ENCODE measurements around the gene TMEM238. TPM values are rescaled to one million over a fixed set of nuclear protein-coding genes. Genes with fewer than 3 reads are reported as not detected.

Gene TMEM238
- total and polyA plus RNA-seq, 2 donors (not counting 3 experiments of a cell fraction or from before 2014, with no cell fraction given), result 0.18 to 0.35 TPM

DNA sequence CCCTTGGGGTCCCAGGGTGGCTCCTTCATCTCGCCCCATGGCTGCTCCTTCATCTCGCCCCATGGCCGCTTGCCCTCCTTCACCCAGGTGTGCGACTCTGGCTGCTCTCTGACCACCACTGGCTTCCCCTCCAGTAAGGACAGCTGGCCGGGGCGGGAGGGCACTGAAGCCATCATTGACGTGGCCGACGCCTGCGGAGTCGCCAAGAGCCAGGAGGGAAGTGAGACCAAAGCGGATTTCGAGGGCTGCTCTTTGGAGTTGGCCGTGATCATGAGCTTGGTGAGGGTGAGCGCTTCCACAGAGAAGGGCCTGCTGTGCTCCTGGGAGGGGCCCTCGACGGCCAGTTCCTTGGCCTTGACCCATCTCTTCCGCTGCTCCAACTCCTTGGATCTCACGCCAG is 25.6 kb downstream of the TMEM238 start:
- no peak for TF ChIP-seq MYC (IDR thresholded peaks at IDR 0.05; ENCODE audit: low read depth, low read length)
- Histone ChIP-seq H3K27me3 (ENCODE audit: control insufficient read depth in 2 of 2, insufficient read depth in 2 of 2, low read length in 2 of 2) (peaks cover 12 to 15% of the 10 kb centered on the region in 2 experiments), H3K9me1 (replicated peaks; ENCODE audit: control insufficient read depth, extremely low read depth, insufficient read depth, low read length) (no peaks in the 10 kb centered on the region), H3K9me3 (replicated peaks; ENCODE audit: control insufficient read depth, insufficient read depth, low read length) (no peaks in the 10 kb centered on the region), H3K27ac (ENCODE audit: insufficient read depth, low read depth, low read length) (no peak overlapping the region), H3K79me2 (ENCODE audit: control insufficient read depth, insufficient read depth, low read length) (no peaks in the 10 kb centered on the region), H4K20me1 (replicated peaks; ENCODE audit: control insufficient read depth, extremely low read depth, insufficient read depth, low read length) (no peaks in the 10 kb centered on the region), H3K4me3 (replicated peaks in 1 of 3; ENCODE audit: insufficient read depth in 1 of 3, low read depth in 1 of 3, low read length in 3 of 3) (no peak overlapping the region), H3K9ac (replicated peaks; ENCODE audit: extremely low read depth, insufficient read depth, low read length) (no peak overlapping the region), H3K4me1 (ENCODE audit: control insufficient read depth, extremely low read depth, insufficient read depth, low read length) (peaks cover 3% of the 10 kb centered on the region), H3K36me3 (ENCODE audit: control insufficient read depth in 2 of 2, extremely low read depth in 1 of 2, insufficient read depth in 2 of 2, low read length in 2 of 2) (no peaks in the 10 kb centered on the region), H2AFZ (ENCODE audit: low read depth, low read length) (no peak overlapping the region), H3K4me2 (ENCODE audit: insufficient read depth, low read length) (no peak overlapping the region)
- dilution Hi-C loops (cut with MboI; ENCODE audit: extremely low pct_ligation_motif_present, low sequenced_read_pairs) (no loop called here), intact Hi-C loops (cut with micrococcal nuclease) (no loop called here)
- BruUV-seq (replicated peaks), result no TSS peak
- DNase-seq (ENCODE audit: low read depth, low spot score) (no peak), FAIRE-seq (no peak)
- ChIA-PET POLR2A (interaction anchor here (1.0 kb wide), 1 partner anchor 19 kb away, joined by 3 read pairs; the partner anchor contains the start of gene KMT5C), CTCF (interaction anchor here (1.1 kb wide), 1 partner anchor 19 kb away, joined by 3 read pairs; the partner anchor contains the start of gene KMT5C)

- intact Hi-C loops (cut with micrococcal nuclease) (no loop called here), dilution Hi-C loops (cut with MboI; ENCODE audit: extremely low pct_ligation_motif_present, low sequenced_read_pairs) (no loop called here)
- Histone ChIP-seq H3K79me2 (ENCODE audit: control insufficient read depth, insufficient read depth, low read length) (no peaks in the 10 kb centered on the region), H3K9ac (replicated peaks; ENCODE audit: extremely low read depth, insufficient read depth, low read length) (no peak overlapping the region), H3K27me3 (ENCODE audit: control insufficient read depth in 2 of 2, insufficient read depth in 2 of 2, low read length in 2 of 2) (peaks cover 26 to 31% of the 10 kb centered on the region in 2 experiments), H3K4me3 (replicated peaks in 1 of 3; ENCODE audit: insufficient read depth in 1 of 3, low read depth in 1 of 3, low read length in 3 of 3) (no peak overlapping the region), H3K4me1 (ENCODE audit: control insufficient read depth, extremely low read depth, insufficient read depth, low read length) (peaks cover 4% of the 10 kb centered on the region), H3K36me3 (ENCODE audit: control insufficient read depth in 2 of 2, extremely low read depth in 1 of 2, insufficient read depth in 2 of 2, low read length in 2 of 2) (no peaks in the 10 kb centered on the region), H3K9me1 (replicated peaks; ENCODE audit: control insufficient read depth, extremely low read depth, insufficient read depth, low read length) (no peaks in the 10 kb centered on the region), H4K20me1 (replicated peaks; ENCODE audit: control insufficient read depth, extremely low read depth, insufficient read depth, low read length) (no peaks in the 10 kb centered on the region), H2AFZ (ENCODE audit: low read depth, low read length) (no peak overlapping the region), H3K4me2 (ENCODE audit: insufficient read depth, low read length) (no peak overlapping the region), H3K27ac (ENCODE audit: insufficient read depth, low read depth, low read length) (no peak overlapping the region), H3K9me3 (replicated peaks; ENCODE audit: control insufficient read depth, insufficient read depth, low read length) (no peaks in the 10 kb centered on the region)
- no TSS peak for BruUV-seq (replicated peaks)
- no peak for TF ChIP-seq GATA2 (IDR thresholded peaks at IDR 0.05; ENCODE audit: insufficient read depth, insufficient read length, low read depth, low read length)
- no peak for TF ChIP-seq POLR2A (IDR thresholded peaks at IDR 0.05; ENCODE audit: low read depth, low read length)
- TF ChIP-seq EZH2 (IDR thresholded peaks at IDR 0.05; ENCODE audit: borderline replicate concordance, low read depth, low read length, severe bottlenecking), result peak; percentile 35
- TF ChIP-seq, protein P1, sequence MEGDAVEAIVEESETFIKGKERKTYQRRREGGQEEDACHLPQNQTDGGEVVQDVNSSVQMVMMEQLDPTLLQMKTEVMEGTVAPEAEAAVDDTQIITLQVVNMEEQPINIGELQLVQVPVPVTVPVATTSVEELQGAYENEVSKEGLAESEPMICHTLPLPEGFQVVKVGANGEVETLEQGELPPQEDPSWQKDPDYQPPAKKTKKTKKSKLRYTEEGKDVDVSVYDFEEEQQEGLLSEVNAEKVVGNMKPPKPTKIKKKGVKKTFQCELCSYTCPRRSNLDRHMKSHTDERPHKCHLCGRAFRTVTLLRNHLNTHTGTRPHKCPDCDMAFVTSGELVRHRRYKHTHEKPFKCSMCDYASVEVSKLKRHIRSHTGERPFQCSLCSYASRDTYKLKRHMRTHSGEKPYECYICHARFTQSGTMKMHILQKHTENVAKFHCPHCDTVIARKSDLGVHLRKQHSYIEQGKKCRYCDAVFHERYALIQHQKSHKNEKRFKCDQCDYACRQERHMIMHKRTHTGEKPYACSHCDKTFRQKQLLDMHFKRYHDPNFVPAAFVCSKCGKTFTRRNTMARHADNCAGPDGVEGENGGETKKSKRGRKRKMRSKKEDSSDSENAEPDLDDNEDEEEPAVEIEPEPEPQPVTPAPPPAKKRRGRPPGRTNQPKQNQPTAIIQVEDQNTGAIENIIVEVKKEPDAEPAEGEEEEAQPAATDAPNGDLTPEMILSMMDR (IDR thresholded peaks at IDR 0.05; ENCODE audit: extremely low read depth in 1 of 2, insufficient read depth in 1 of 2, low read depth in 1 of 2, low read length in 2 of 2), result no peak
- TF ChIP-seq MYC (IDR thresholded peaks at IDR 0.05; ENCODE audit: low read depth, low read length), result no peak
- no peak for TF ChIP-seq MAX (IDR thresholded peaks at IDR 0.05; ENCODE audit: insufficient read depth, insufficient read length)
- TF ChIP-seq FOS (IDR thresholded peaks at IDR 0.05; ENCODE audit: borderline replicate concordance, insufficient read depth, low read length), result no peak
- no peak for TF ChIP-seq POLR2AphosphoS5 (IDR thresholded peaks at IDR 0.05; ENCODE audit: insufficient read depth, low read depth, low read length)
- CTCF ChIA-PET, result interaction anchor here (0.9 kb wide), 1 partner anchor 10 kb away, joined by 3 read pairs; no protein-coding TSS in a partner anchor
- POLR2A ChIA-PET, result no interaction called here
- no peak for FAIRE-seq
- DNase-seq (ENCODE audit: low read depth, low spot score), result no peak
Observed at GRCh38 chr19:55355213-55355821, 28.8 kb downstream of the TMEM238 start.
